ENCODE data around the gene COL28A1.

The COL28A1 gene

DNA sequence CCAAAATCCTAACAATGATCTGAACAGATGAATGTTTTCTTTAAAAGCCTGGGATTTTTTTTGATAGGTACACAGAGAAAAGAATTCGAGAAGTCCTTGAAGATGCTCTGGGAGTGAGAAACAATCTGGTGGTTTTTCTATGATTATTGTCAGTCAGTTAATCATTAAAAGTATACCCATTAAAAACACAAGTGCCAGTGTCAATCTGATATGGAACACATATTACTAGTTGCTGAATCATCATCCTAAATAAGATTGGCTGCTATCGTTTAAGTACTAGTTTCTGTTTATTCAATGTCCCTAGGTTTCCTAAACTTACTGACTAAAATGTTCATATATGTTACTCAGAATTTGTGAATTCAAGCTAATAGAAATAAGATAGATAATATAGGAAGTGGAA, 16.1 kb downstream of the COL28A1 start:
- no peaks in the 10 kb centered on the region for H3K4me1 ChIP-seq (ENCODE audit: insufficient read depth, low read length)
- H2AFZ ChIP-seq (ENCODE audit: low read depth, low read length) = no peak overlapping the region
- H3K9me3 ChIP-seq (ENCODE audit: insufficient read depth, low read length, severe bottlenecking) = no peaks in the 10 kb centered on the region
- H3K27ac ChIP-seq (ENCODE audit: low read length) = no peak overlapping the region
- no peak overlapping the region for H3K9ac ChIP-seq (ENCODE audit: low read depth, low read length)
- no peaks in the 10 kb centered on the region for H3K36me3 ChIP-seq (ENCODE audit: insufficient read depth, low read length)
- TF ChIP-seq EZH2 (IDR thresholded peaks at IDR 0.05; ENCODE audit: borderline replicate concordance, low read depth, low read length, severe bottlenecking) = no peak
- TF ChIP-seq, protein P1, sequence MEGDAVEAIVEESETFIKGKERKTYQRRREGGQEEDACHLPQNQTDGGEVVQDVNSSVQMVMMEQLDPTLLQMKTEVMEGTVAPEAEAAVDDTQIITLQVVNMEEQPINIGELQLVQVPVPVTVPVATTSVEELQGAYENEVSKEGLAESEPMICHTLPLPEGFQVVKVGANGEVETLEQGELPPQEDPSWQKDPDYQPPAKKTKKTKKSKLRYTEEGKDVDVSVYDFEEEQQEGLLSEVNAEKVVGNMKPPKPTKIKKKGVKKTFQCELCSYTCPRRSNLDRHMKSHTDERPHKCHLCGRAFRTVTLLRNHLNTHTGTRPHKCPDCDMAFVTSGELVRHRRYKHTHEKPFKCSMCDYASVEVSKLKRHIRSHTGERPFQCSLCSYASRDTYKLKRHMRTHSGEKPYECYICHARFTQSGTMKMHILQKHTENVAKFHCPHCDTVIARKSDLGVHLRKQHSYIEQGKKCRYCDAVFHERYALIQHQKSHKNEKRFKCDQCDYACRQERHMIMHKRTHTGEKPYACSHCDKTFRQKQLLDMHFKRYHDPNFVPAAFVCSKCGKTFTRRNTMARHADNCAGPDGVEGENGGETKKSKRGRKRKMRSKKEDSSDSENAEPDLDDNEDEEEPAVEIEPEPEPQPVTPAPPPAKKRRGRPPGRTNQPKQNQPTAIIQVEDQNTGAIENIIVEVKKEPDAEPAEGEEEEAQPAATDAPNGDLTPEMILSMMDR (IDR thresholded peaks at IDR 0.05; ENCODE audit: borderline replicate concordance, extremely low read depth, low read length, poor library complexity, severe bottlenecking) = no peak
- H4K20me1 ChIP-seq (ENCODE audit: insufficient read depth, low read length) = no peaks in the 10 kb centered on the region
- H3K4me3 ChIP-seq (ENCODE audit: low read depth in 1 of 2, low read length in 2 of 2) = no peak overlapping the region
- H3K79me2 ChIP-seq (ENCODE audit: insufficient read depth, low read length) = no peaks in the 10 kb centered on the region
- ATAC-seq (ENCODE audit: insufficient read depth, low read depth) (no peak), DNase-seq (no peak)
- H3K4me2 ChIP-seq (ENCODE audit: insufficient read depth, low read length) = no peak overlapping the region
- H3K27me3 ChIP-seq (ENCODE audit: insufficient read depth, low read length, poor library complexity) = peaks cover 4% of the 10 kb centered on the region

DNA sequence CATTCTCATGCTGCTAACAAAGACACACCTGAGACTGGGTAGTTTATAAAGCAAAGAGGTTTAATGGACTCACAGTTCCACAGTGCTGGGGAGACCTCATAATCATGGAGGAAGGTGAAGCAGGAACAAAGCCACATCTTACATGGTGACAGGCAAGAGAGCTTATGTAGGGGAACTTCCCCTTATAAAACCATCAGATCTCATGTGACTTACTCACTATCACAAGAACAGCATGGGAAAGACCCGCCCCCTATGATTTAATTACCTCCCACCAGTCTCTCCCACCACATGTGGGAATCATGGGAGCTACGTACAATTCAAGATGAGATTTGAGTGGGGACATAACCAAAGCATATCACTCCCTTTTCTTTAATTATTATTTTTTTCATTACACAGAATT, 16.6 kb downstream of the COL28A1 start:
- no peaks in the 10 kb centered on the region for H3K4me1 ChIP-seq (ENCODE audit: insufficient read depth, low read length)
- no peak overlapping the region for H2AFZ ChIP-seq (ENCODE audit: low read depth, low read length)
- H3K4me2 ChIP-seq (ENCODE audit: insufficient read depth, low read length) = no peak overlapping the region
- no peaks in the 10 kb centered on the region for H4K20me1 ChIP-seq (ENCODE audit: insufficient read depth, low read length)
- no peak for DNase-seq
- no peak overlapping the region for H3K4me3 ChIP-seq (ENCODE audit: low read depth in 1 of 2, low read length in 2 of 2)
- no peaks in the 10 kb centered on the region for H3K79me2 ChIP-seq (ENCODE audit: insufficient read depth, low read length)
- TF ChIP-seq, protein P1 (IDR thresholded peaks at IDR 0.05; ENCODE audit: borderline replicate concordance, extremely low read depth, low read length, poor library complexity, severe bottlenecking) = no peak
- no peak for TF ChIP-seq EZH2 (IDR thresholded peaks at IDR 0.05; ENCODE audit: borderline replicate concordance, low read depth, low read length, severe bottlenecking)
- H3K9ac ChIP-seq (ENCODE audit: low read depth, low read length) = no peak overlapping the region
- ATAC-seq (ENCODE audit: insufficient read depth, low read depth) = no peak
- no peaks in the 10 kb centered on the region for H3K9me3 ChIP-seq (ENCODE audit: insufficient read depth, low read length, severe bottlenecking)
- H3K27me3 ChIP-seq (ENCODE audit: insufficient read depth, low read length, poor library complexity) = peaks cover 4% of the 10 kb centered on the region
- H3K27ac ChIP-seq (ENCODE audit: low read length) = no peak overlapping the region
- H3K36me3 ChIP-seq (ENCODE audit: insufficient read depth, low read length) = no peaks in the 10 kb centered on the region

DNA sequence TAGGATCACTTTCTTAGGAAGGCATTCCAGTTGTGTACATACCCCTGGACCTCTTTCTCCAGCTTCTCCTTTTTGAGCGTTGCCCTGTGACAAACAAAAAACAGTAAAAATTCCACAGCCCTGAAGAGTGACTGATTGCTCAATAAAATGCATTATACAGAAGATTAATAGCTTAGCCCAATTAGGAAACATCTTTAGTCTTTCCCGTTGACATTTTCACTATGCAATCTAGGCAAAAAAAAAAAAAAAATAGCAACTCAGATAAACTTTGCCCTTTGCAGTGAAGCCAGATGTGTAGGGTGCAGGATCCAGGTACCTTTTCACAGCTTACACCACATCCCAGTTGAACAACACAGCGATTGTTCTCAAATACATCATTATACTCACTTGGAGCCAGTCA, 17.9 kb downstream of the COL28A1 start:
- ATAC-seq (ENCODE audit: insufficient read depth, low read depth) (no peak), DNase-seq (no peak)
- Histone ChIP-seq H3K27ac (ENCODE audit: low read length) (no peak overlapping the region), H3K36me3 (ENCODE audit: insufficient read depth, low read length) (no peaks in the 10 kb centered on the region), H3K4me1 (ENCODE audit: insufficient read depth, low read length) (no peaks in the 10 kb centered on the region), H3K4me3 (ENCODE audit: low read depth in 1 of 2, low read length in 2 of 2) (no peak overlapping the region), H3K79me2 (ENCODE audit: insufficient read depth, low read length) (no peaks in the 10 kb centered on the region), H3K27me3 (ENCODE audit: insufficient read depth, low read length, poor library complexity) (peaks cover 6% of the 10 kb centered on the region), H3K4me2 (ENCODE audit: insufficient read depth, low read length) (no peak overlapping the region), H3K9me3 (ENCODE audit: insufficient read depth, low read length, severe bottlenecking) (no peaks in the 10 kb centered on the region), H3K9ac (ENCODE audit: low read depth, low read length) (no peak overlapping the region), H4K20me1 (ENCODE audit: insufficient read depth, low read length) (no peaks in the 10 kb centered on the region), H2AFZ (ENCODE audit: low read depth, low read length) (no peak overlapping the region)
- no peak for TF ChIP-seq EZH2 (IDR thresholded peaks at IDR 0.05; ENCODE audit: borderline replicate concordance, low read depth, low read length, severe bottlenecking)
- TF ChIP-seq, protein P1 (IDR thresholded peaks at IDR 0.05; ENCODE audit: borderline replicate concordance, extremely low read depth, low read length, poor library complexity, severe bottlenecking) = no peak

DNA sequence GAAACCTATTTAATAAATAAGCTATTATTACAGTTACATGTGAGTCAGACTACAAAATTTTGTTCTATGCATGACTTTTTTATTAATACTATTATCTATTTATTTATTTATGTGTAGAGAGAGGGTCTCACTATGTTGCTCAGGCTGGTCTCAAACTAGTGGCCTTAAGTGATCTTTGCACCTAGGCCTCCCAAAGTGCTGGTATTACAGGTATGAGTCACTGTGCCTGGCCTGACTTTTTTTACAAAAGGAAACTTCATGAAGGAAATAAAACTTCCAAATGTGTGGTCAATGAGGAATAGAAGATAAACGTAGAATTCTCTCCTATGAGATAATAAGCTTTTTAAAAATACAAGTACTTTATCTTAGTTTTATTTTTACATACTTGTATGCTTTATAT, 19.0 kb downstream of the COL28A1 start:
- Histone ChIP-seq H3K4me2 (ENCODE audit: insufficient read depth, low read length) (no peak overlapping the region), H3K9ac (ENCODE audit: low read depth, low read length) (no peak overlapping the region), H2AFZ (ENCODE audit: low read depth, low read length) (no peak overlapping the region), H3K27ac (ENCODE audit: low read length) (no peak overlapping the region), H3K36me3 (ENCODE audit: insufficient read depth, low read length) (no peaks in the 10 kb centered on the region), H3K9me3 (ENCODE audit: insufficient read depth, low read length, severe bottlenecking) (no peaks in the 10 kb centered on the region), H4K20me1 (ENCODE audit: insufficient read depth, low read length) (no peaks in the 10 kb centered on the region), H3K4me3 (ENCODE audit: low read depth in 1 of 2, low read length in 2 of 2) (no peak overlapping the region), H3K4me1 (ENCODE audit: insufficient read depth, low read length) (no peaks in the 10 kb centered on the region), H3K79me2 (ENCODE audit: insufficient read depth, low read length) (no peaks in the 10 kb centered on the region), H3K27me3 (ENCODE audit: insufficient read depth, low read length, poor library complexity) (peaks cover 8% of the 10 kb centered on the region)
- TF ChIP-seq EZH2 (IDR thresholded peaks at IDR 0.05; ENCODE audit: borderline replicate concordance, low read depth, low read length, severe bottlenecking) = no peak
- TF ChIP-seq, protein P1 (IDR thresholded peaks at IDR 0.05; ENCODE audit: borderline replicate concordance, extremely low read depth, low read length, poor library complexity, severe bottlenecking) = no peak
- no peak for ATAC-seq (ENCODE audit: insufficient read depth, low read depth)
- no peak for DNase-seq
